HG03378 (cell line): ENCODE measurements around the gene SPIB.
"Not testable (repeated sequence)": the region's sequence is repeated elsewhere in the genome, so short reads cannot be mapped to it uniquely, and the experiment has no call there.

Experiments
- ATAC-seq: cut with Tn5 transposase; IDR thresholded peaks from one replicate; pipeline ENCODE4 v1.9.1; 2021; ENCODE audit warnings: mild to moderate bottlenecking, moderate library complexity; ENCODE audit not compliant: unreplicated experiment

The SPIB gene

GRCh38 chr19:50465000-50465399 is 46.3 kb downstream of the SPIB start:
- no peak for ATAC-seq

GRCh38 chr19:50465986-50466705 is 47.4 kb downstream of the SPIB start:
- ATAC-seq, result no peak

- ATAC-seq, result no peak
Measured at GRCh38 chr19:50466706-50467039, 47.9 kb downstream of the SPIB start.

- ATAC-seq, result no peak
Measured at GRCh38 chr19:50467566-50467965, 48.8 kb downstream of the SPIB start.

GRCh38 chr19:50468818-50469217 is 50.1 kb downstream of the SPIB start:
- ATAC-seq, result no peak

GRCh38 chr19:50473336-50473735 is 54.6 kb downstream of the SPIB start:
- ATAC-seq, result not testable (repeated sequence)

GRCh38 chr19:50475101-50475568 is 56.4 kb downstream of the SPIB start:
- ATAC-seq, result no peak

GRCh38 chr19:50475736-50476223 is 57.0 kb downstream of the SPIB start:
- no peak for ATAC-seq

- peak; percentile 58 for ATAC-seq
Measured at GRCh38 chr19:50476224-50476906, 57.6 kb downstream of the SPIB start, which contains the start of the genes EMC10 and GARIN5A. Gene EMC10, plus strand, starts transcription at chr19:50476507. Its CDS starts 38 bp downstream, at chr19:50476545. Gene GARIN5A, minus strand, starts transcription at chr19:50476848. Its CDS starts 460 bp downstream, at chr19:50476388.

- no peak for ATAC-seq
Measured at GRCh38 chr19:50476907-50477238, 58.1 kb downstream of the SPIB start.

- ATAC-seq, result no peak
Measured at GRCh38 chr19:50477751-50478515, 59.2 kb downstream of the SPIB start.

- no peak for ATAC-seq
Measured at GRCh38 chr19:50478901-50479715, 60.4 kb downstream of the SPIB start.

- ATAC-seq, result no peak
Measured at GRCh38 chr19:50479761-50480251, 61.1 kb downstream of the SPIB start.

- no peak for ATAC-seq
Measured at GRCh38 chr19:50480281-50481111, 61.8 kb downstream of the SPIB start.
